Measurements from ENCODE around the gene LCP2. TPM values are rescaled to one million over a fixed set of nuclear protein-coding genes. Genes with fewer than 3 reads are reported as not detected.

The LCP2 gene
- total and polyA plus RNA-seq, 2 of the 4 experiments (the other 2 are of a cell fraction), result not detected

DNA sequence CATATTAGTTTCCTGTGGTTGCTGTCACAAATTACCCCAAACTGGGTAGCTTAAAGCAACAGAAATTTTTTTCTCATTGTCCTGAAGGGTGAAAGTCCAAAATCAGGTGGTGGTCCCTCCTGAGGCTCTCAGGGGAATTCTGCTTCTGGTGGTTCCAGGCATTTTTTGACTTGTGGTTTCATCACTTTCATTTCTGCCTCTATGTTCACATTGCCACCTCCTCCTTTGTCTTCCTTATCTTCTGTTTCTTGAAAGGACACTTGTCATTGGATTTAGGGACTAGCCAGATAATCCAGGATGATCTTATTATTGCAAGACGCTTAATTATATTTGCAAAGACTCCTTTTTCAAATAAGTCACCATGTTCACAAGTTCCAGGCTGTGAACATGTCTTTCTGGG is 48.4 kb upstream of the LCP2 start (continued):
- TF ChIP-seq, protein P1, sequence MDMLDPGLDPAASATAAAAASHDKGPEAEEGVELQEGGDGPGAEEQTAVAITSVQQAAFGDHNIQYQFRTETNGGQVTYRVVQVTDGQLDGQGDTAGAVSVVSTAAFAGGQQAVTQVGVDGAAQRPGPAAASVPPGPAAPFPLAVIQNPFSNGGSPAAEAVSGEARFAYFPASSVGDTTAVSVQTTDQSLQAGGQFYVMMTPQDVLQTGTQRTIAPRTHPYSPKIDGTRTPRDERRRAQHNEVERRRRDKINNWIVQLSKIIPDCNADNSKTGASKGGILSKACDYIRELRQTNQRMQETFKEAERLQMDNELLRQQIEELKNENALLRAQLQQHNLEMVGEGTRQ (IDR thresholded peaks at IDR 0.05; ENCODE audit: low read depth, low read length), result no peak
- TF ChIP-seq MAFK (IDR thresholded peaks at IDR 0.05; ENCODE audit: low read depth, low read length) (no peak), FOS (IDR thresholded peaks at IDR 0.05; ENCODE audit: low read depth, low read length) (no peak), RFX5 (IDR thresholded peaks at IDR 0.05; ENCODE audit: low read depth, low read length) (no peak)

DNA sequence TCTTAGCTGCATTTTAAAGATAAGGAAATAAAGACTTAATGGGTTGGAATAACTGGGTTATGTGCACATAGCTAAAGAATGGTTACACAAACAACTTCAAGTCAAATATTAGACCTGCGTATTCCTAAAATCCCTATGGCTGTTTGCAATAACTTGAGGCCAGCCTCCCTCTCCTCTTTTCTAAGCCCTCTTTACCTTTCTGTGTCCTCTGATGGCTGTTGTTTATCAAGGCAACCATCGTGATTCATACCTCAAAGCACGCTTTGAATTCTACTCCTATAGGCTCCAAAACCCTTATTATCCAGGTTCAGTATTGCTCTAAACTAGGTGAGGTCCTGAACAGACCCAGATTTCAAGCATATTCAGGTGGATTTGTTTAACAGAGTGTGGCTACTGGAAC is 45.6 kb upstream of the LCP2 start:
- CTCF ChIA-PET, result no interaction called here
- no peak overlapping the region for H3K14ac ChIP-seq (replicated peaks; ENCODE audit: low read depth, low read length)
- H3K36me3 ChIP-seq (ENCODE audit: control insufficient read depth, insufficient read depth, low read length), result no peaks in the 10 kb centered on the region
- H2BK5ac ChIP-seq (ENCODE audit: low read depth, low read length, poor library complexity, severe bottlenecking), result no peak overlapping the region
- H3K4me1 ChIP-seq (ENCODE audit: control insufficient read depth, insufficient read depth, low read length), result no peaks in the 10 kb centered on the region
- no peak overlapping the region for H3K4ac ChIP-seq (ENCODE audit: low read depth, low read length)
- dilution Hi-C loops (cut with HindIII; ENCODE audit: low sequenced_read_pairs, unreplicated experiment) (no loop called here), in situ Hi-C loops (cut with MboI; ENCODE audit: low sequenced_read_pairs) (no loop called here), intact Hi-C loops (cut with micrococcal nuclease) (no loop called here)
- H3K23ac ChIP-seq (ENCODE audit: low read depth, low read length), result no peak overlapping the region
- H3K4me2 ChIP-seq (ENCODE audit: low read depth, low read length), result no peak overlapping the region
- no peak overlapping the region for H3K4me3 ChIP-seq (ENCODE audit: insufficient read depth, low read depth, low read length)
- no peak overlapping the region for H3K56ac ChIP-seq (ENCODE audit: extremely low read depth, insufficient read depth, low read length)
- no peak for ATAC-seq (ENCODE audit: low read depth)
- TF ChIP-seq CHD1 (IDR thresholded peaks at IDR 0.05; ENCODE audit: low read depth, low read length), result no peak
- no peak for TF ChIP-seq POLR2A (IDR thresholded peaks at IDR 0.05; ENCODE audit: low read depth, low read length)
- TF ChIP-seq, protein P2, sequence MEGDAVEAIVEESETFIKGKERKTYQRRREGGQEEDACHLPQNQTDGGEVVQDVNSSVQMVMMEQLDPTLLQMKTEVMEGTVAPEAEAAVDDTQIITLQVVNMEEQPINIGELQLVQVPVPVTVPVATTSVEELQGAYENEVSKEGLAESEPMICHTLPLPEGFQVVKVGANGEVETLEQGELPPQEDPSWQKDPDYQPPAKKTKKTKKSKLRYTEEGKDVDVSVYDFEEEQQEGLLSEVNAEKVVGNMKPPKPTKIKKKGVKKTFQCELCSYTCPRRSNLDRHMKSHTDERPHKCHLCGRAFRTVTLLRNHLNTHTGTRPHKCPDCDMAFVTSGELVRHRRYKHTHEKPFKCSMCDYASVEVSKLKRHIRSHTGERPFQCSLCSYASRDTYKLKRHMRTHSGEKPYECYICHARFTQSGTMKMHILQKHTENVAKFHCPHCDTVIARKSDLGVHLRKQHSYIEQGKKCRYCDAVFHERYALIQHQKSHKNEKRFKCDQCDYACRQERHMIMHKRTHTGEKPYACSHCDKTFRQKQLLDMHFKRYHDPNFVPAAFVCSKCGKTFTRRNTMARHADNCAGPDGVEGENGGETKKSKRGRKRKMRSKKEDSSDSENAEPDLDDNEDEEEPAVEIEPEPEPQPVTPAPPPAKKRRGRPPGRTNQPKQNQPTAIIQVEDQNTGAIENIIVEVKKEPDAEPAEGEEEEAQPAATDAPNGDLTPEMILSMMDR (conservative IDR thresholded peaks at IDR 0.05; ENCODE audit: low read depth, low read length), result no peak
- TF ChIP-seq MAFK (IDR thresholded peaks at IDR 0.05; ENCODE audit: low read depth, low read length), result no peak
- no peak for TF ChIP-seq FOS (IDR thresholded peaks at IDR 0.05; ENCODE audit: low read depth, low read length)
- no peak for TF ChIP-seq NFE2L2 (IDR thresholded peaks at IDR 0.05; ENCODE audit: low read depth, low read length)
- TF ChIP-seq RAD21 (IDR thresholded peaks at IDR 0.05; ENCODE audit: low read length), result no peak
- TF ChIP-seq, protein P3, sequence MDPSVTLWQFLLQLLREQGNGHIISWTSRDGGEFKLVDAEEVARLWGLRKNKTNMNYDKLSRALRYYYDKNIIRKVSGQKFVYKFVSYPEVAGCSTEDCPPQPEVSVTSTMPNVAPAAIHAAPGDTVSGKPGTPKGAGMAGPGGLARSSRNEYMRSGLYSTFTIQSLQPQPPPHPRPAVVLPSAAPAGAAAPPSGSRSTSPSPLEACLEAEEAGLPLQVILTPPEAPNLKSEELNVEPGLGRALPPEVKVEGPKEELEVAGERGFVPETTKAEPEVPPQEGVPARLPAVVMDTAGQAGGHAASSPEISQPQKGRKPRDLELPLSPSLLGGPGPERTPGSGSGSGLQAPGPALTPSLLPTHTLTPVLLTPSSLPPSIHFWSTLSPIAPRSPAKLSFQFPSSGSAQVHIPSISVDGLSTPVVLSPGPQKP (IDR thresholded peaks at IDR 0.05; ENCODE audit: borderline replicate concordance, low read depth, low read length), result no peak
- TF ChIP-seq RCOR1 (IDR thresholded peaks at IDR 0.05; ENCODE audit: insufficient replicate concordance, low read length), result no peak
- TF ChIP-seq, protein P1 (IDR thresholded peaks at IDR 0.05; ENCODE audit: low read depth, low read length), result no peak
- TF ChIP-seq BHLHE40 (IDR thresholded peaks at IDR 0.05; ENCODE audit: low read depth, low read length), result no peak
- no peak for TF ChIP-seq RFX5 (IDR thresholded peaks at IDR 0.05; ENCODE audit: low read depth, low read length)
- no peak overlapping the region for H4K5ac ChIP-seq (ENCODE audit: low read depth, low read length)
- no peak overlapping the region for H2AK9ac ChIP-seq (replicated peaks; ENCODE audit: low read depth, low read length, poor library complexity)
- POLR2A ChIA-PET (ENCODE audit: unreplicated experiment), result no interaction called here
- H4K8ac ChIP-seq (ENCODE audit: low read depth in 2 of 2, low read length in 2 of 2), result no peak overlapping the region
- 40% methylated on average over 1 of the region's 3 CpGs; no CpG with 5 or more reads in 1 of the 2 experiments for WGBS, 2 experiments (ENCODE audit: extremely low coverage in 2 of 2, insufficient read length in 1 of 2)
- no peak overlapping the region for H2BK15ac ChIP-seq (ENCODE audit: low read depth, low read length)
- H2BK20ac ChIP-seq (ENCODE audit: low read depth, low read length), result no peak overlapping the region
- H3K79me1 ChIP-seq (ENCODE audit: low read depth in 1 of 2, low read length in 2 of 2), result no peaks in the 10 kb centered on the region
- H3K9me1 ChIP-seq (ENCODE audit: insufficient read depth, low read length), result no peaks in the 10 kb centered on the region
- H2BK120ac ChIP-seq (ENCODE audit: low read depth, low read length), result no peak overlapping the region
- H4K91ac ChIP-seq (ENCODE audit: insufficient read depth, low read depth, low read length), result no peak overlapping the region
- no peak for DNase-seq
- no peak overlapping the region for H2AFZ ChIP-seq (replicated peaks; ENCODE audit: low read length, poor library complexity)
- H2AK5ac ChIP-seq (ENCODE audit: low read depth, low read length), result no peak overlapping the region
- no peaks in the 10 kb centered on the region for H4K20me1 ChIP-seq (ENCODE audit: insufficient read depth, low read length)
- H3K9me3 ChIP-seq (ENCODE audit: control insufficient read depth, insufficient read depth, low read length), result no peaks in the 10 kb centered on the region
- no peak overlapping the region for H3K27ac ChIP-seq (ENCODE audit: insufficient read depth, low read length)
- no TSS peak for BruUV-seq (replicated peaks)
- peaks cover 4% of the 10 kb centered on the region; the same call in 1 of the 2 replicates for H3K27me3 ChIP-seq (ENCODE audit: control insufficient read depth, insufficient read depth, low read length)
- H3K9ac ChIP-seq (ENCODE audit: low read depth, low read length), result no peak overlapping the region
- H3K18ac ChIP-seq (ENCODE audit: low read depth, low read length), result no peak overlapping the region
